B cell (primary cell): ENCODE data around the gene GUCY1A1.

Experiments used
- CTCF ChIP-seq: fragments of 200-600 bp; IDR thresholded peaks from one replicate; pipeline ENCODE4 v1.8.0; 2022; ENCODE audit warnings: antibody characterized with exemption, mild to moderate bottlenecking
- EZH2 ChIP-seq: IDR thresholded peaks from 2 replicates; pipeline ENCODE4 v1.6.1; 2012; ENCODE audit warnings: borderline replicate concordance, low read depth, mild to moderate bottlenecking, moderate library complexity, low read length; ENCODE audit not compliant: insufficient read depth, poor library complexity, severe bottlenecking

GRCh38 chr4:155738548-155738947 is 71.9 kb downstream of the GUCY1A1 start:
- TF ChIP-seq EZH2 (no peak), CTCF (no peak)
